Omental fat pad (tissue), 4 donors: ENCODE results near the gene CCDC90B. TPM values are rescaled to one million over a fixed set of nuclear protein-coding genes. Genes with fewer than 3 reads are reported as not detected.
"Not testable (repeated sequence)": the region's sequence is repeated elsewhere in the genome, so short reads cannot be mapped to it uniquely, and the experiment has no call there.

Source experiments
- ATAC-seq: fragments of 150-250 bp; one replicate; pipeline ENCODE4 v1.9.1; 2016; ENCODE audit warnings: mild to moderate bottlenecking, moderate library complexity; ENCODE audit not compliant: low FRiP score
- DNase-seq: peaks from one replicate; pipeline ENCODE4 v3.0.0-alpha.2; 2019; ENCODE audit warnings: low spot score
- total RNA-seq, 4 donors: library from RNA; depleted of rRNA; stranded (reverse); fragments of >200 nt; gene quantifications; one replicate each; pipeline ENCODE4 v1.1.0, GENCODE V29; 2016
- TF ChIP-seq, protein P1 (sequence below), 3 donors: fragments of 450-650 bp; IDR thresholded peaks; one replicate each; pipeline ENCODE4 v1.5.1; 2016 to 2017; ENCODE audit warnings: antibody characterized with exemption in 3 of 3, mild to moderate bottlenecking in 3 of 3, moderate library complexity in 2 of 3

Gene CCDC90B
- total RNA-seq, 4 donors from 2014 or later: 22.1 to 45.2 (median 31.2) TPM

DNA sequence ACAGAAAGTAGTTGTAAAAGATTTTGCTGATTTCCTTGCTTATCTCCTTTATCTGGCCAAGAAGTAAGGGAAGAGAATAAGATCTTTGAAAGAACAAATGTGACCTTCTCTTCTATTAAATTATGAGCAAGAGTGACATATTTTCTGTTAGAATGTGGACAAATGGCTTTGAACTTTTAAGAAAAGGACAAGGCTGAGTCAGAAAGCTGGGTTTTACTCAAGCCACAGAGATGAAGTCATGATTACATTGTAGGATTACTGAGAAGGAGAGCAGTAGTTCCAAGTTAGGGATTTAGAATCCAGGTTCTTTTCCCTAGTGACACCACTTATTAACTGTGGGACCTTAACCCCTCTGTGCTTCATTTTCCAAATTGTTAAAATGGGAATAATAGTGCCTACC is 13.5 kb downstream of the CCDC90B start:
- ATAC-seq (no peak), DNase-seq (no peak)
- TF ChIP-seq, protein P1, sequence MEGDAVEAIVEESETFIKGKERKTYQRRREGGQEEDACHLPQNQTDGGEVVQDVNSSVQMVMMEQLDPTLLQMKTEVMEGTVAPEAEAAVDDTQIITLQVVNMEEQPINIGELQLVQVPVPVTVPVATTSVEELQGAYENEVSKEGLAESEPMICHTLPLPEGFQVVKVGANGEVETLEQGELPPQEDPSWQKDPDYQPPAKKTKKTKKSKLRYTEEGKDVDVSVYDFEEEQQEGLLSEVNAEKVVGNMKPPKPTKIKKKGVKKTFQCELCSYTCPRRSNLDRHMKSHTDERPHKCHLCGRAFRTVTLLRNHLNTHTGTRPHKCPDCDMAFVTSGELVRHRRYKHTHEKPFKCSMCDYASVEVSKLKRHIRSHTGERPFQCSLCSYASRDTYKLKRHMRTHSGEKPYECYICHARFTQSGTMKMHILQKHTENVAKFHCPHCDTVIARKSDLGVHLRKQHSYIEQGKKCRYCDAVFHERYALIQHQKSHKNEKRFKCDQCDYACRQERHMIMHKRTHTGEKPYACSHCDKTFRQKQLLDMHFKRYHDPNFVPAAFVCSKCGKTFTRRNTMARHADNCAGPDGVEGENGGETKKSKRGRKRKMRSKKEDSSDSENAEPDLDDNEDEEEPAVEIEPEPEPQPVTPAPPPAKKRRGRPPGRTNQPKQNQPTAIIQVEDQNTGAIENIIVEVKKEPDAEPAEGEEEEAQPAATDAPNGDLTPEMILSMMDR (IDR thresholded peaks at IDR 0.05): no peak

DNA sequence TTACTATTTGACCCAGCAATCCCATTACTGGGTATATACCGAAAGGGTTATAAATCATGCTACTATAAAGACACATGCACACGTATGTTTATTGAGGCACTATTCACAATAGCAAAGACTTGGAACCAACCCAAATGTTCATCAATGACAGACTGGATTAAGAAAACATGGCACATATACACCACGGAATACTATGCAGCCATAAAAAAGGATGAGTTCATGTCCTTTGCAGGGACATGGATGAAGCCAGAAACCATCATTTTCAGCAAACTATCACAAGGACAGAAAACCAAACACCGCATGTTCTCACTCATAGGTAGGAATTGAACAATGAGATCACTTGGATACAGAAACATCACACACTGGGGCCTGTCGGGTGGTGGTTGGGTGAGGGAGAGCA is 14.4 kb downstream of the CCDC90B start:
- not testable (repeated sequence) for ATAC-seq, DNase-seq

DNA sequence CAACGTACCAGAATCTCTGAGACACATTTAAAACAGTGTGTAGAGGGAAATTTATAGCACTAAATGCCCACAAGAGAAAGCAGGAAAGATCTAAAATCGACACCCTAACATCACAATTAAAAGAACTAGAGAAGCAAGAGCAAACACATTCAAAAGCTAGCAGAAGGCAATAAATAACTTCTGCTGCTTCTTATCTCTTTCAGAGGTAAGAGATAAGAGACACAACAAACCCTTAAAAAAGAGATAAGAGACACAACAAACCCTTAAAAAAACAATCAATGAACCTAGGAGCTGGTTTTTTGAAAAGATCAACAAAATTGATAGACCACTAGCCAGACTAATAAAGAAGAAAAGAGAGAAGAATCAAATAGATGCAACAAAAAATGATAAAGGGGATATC is 17.1 kb downstream of the CCDC90B start:
- not testable (repeated sequence) for DNase-seq, ATAC-seq

DNA sequence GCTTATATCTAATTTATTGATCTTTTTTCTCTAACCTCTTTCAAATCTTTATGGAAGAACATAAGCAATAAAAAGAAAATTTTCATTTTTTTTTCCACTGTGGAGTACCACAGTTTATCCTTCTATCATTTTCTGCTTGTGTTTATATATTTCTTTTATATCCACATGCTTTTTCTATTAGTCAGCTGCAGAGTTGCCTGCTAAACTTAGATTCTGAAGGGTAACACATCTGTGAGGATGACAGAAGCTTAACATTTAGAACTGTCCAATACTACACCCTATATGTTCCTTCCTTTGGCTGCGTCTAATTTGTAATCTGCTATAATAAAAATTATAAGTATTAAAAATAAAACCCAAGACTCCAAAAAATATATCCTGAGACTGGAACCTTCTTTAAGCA is 20.8 kb downstream of the CCDC90B start:
- ATAC-seq (no peak), DNase-seq (no peak)
- TF ChIP-seq, protein P1 (IDR thresholded peaks at IDR 0.05): no peak

DNA sequence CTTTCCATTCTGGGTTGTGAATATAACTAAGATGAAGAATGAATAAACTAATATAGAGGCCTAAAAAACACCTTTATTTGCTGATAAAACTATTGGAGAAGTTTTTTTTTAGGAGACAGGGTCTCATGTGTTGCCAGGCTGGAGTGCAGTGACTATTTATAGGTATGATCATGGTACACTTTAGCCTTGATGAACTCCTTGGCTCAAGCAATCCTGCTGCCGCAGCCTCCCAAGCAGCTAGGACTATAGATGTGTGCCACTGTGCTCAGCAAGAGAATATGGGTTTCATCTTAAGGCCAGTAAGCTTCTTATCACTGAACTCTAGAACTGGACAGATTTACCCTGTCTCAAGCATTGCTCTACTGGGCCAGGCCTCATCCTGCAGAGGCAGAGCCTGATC is 26.6 kb downstream of the CCDC90B start:
- ATAC-seq: no peak
- TF ChIP-seq, protein P1 (IDR thresholded peaks at IDR 0.05): no peak
- DNase-seq: no peak

DNA sequence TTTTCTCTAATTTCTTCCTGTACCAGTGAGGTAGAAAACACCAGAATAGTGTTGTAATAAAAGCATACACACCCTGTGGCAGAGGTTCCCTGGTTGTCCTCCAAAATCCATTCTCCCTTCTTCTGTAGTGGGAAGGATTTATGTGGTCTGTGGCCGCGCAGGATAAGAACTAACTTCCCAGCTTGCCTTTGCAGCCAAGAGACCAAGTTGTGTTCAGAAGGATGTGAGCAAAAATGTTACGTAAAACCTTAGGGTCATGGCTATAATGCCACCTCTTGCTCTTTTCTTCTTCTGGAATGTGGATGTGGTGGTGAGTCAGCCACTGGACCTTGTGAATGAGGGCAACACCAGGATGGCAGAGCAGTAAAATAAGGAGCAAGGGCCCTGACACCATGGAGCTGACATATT is 28.4 kb downstream of the CCDC90B start:
- DNase-seq: no peak
- ATAC-seq: no peak
- TF ChIP-seq, protein P1 (IDR thresholded peaks at IDR 0.05): no peak

DNA sequence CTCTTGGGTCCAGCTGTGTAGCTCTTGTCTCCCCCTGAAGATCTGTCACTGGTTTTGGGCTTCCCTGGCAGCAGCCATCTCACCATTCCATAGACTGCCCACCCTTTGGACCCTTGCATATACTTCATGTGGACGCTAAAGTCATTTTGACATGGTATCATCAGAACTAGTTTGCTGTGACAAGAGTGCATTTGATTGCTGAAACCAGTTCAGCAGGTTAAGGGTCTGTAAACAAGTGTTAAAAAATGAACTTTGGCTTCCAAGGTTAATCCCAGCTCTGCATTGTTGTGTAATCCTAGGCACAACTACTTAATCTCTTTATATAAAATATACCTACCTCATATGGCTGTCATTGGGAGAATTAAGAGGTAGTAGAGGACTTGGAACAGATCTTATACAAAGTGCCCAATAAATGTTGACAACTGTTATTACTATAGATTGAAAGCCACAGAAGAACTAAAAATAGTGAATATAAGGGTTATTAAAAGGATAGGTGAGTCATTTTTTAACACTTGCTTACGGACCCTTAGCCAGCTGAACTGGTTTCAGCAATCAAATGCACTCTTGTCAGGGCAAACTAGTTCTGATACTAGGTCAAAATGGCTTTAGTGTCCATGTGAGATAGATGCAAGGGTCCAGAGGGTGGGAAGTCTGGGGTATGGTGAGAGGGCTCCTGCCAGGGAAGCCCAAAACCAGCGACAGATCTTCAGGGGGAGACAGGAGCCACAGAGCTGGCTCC is 29.4 kb downstream of the CCDC90B start:
- TF ChIP-seq, protein P1 (IDR thresholded peaks at IDR 0.05): no peak
- DNase-seq (no peak), ATAC-seq (no peak)

DNA sequence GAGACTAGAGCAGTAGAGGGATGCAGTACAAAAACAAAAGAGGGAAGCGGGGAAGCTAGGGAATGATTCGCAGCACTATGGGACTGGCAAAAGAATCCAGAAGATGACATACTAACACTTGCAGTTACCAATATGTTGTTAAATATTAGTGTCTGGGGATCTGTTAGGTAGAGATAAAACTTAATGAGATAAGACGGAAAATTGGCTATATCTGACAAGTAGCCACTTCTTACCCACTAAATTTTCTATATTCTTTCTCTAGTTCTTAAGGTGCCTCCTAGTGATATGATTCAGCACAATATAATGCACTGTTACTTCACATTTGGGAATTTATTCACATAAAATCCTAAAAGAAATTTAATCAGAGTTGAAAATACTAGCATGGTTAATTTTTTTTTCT is 30.8 kb downstream of the CCDC90B start:
- TF ChIP-seq, protein P1 (IDR thresholded peaks at IDR 0.05): no peak
- DNase-seq: no peak
- no peak for ATAC-seq
